ENCODE results near the gene ABHD14A. TPM values are rescaled to one million over a fixed set of nuclear protein-coding genes. Genes with fewer than 3 reads are reported as not detected.

Gene ABHD14A
- total RNA-seq, 1 donor from 2014 or later = 5.4 TPM

GRCh38 chr3:51937611-51938450, 37.0 kb upstream of the ABHD14A start:
- Mint-ChIP-seq H3K27me3 (ENCODE audit: unreplicated experiment) (peaks cover 3% of the 10 kb centered on the region), H3K36me3 (ENCODE audit: low read depth, unreplicated experiment) (peaks cover 42% of the 10 kb centered on the region), H3K9me3 (ENCODE audit: unreplicated experiment) (no peaks in the 10 kb centered on the region), H3K4me1 (ENCODE audit: unreplicated experiment) (peaks cover 17% of the 10 kb centered on the region), H3K4me3 (ENCODE audit: unreplicated experiment) (no peak overlapping the region), H3K27ac (ENCODE audit: unreplicated experiment) (no peak overlapping the region)
- TF ChIP-seq CTCF (IDR thresholded peaks at IDR 0.05; ENCODE audit: unreplicated experiment) = no peak
- DNase-seq (ENCODE audit: low spot score) = no peak

GRCh38 chr3:51938780-51939425, 36.0 kb upstream of the ABHD14A start:
- no peak for TF ChIP-seq CTCF (IDR thresholded peaks at IDR 0.05; ENCODE audit: unreplicated experiment)
- peak overlapping the region; percentile 23 for H3K27ac Mint-ChIP-seq (ENCODE audit: unreplicated experiment)
- peaks cover 3% of the 10 kb centered on the region for H3K27me3 Mint-ChIP-seq (ENCODE audit: unreplicated experiment)
- H3K36me3 Mint-ChIP-seq (ENCODE audit: low read depth, unreplicated experiment) = peaks cover 37% of the 10 kb centered on the region
- H3K4me1 Mint-ChIP-seq (ENCODE audit: unreplicated experiment) = peaks cover 17% of the 10 kb centered on the region
- DNase-seq (ENCODE audit: low spot score) = no peak
- peak overlapping the region; percentile 81 for H3K4me3 Mint-ChIP-seq (ENCODE audit: unreplicated experiment)
- no peaks in the 10 kb centered on the region for H3K9me3 Mint-ChIP-seq (ENCODE audit: unreplicated experiment)

GRCh38 chr3:51940648-51941462, 34.0 kb upstream of the ABHD14A start:
- H3K4me1 Mint-ChIP-seq (ENCODE audit: unreplicated experiment) = peaks cover 20% of the 10 kb centered on the region
- H3K27me3 Mint-ChIP-seq (ENCODE audit: unreplicated experiment) = peaks cover 3% of the 10 kb centered on the region
- no peaks in the 10 kb centered on the region for H3K9me3 Mint-ChIP-seq (ENCODE audit: unreplicated experiment)
- DNase-seq (ENCODE audit: low spot score) = no peak
- peak overlapping the region; percentile 90 for H3K4me3 Mint-ChIP-seq (ENCODE audit: unreplicated experiment)
- H3K27ac Mint-ChIP-seq (ENCODE audit: unreplicated experiment) = peak overlapping the region; percentile 34
- no peak for TF ChIP-seq CTCF (IDR thresholded peaks at IDR 0.05; ENCODE audit: unreplicated experiment)
- peaks cover 29% of the 10 kb centered on the region for H3K36me3 Mint-ChIP-seq (ENCODE audit: low read depth, unreplicated experiment)

- no peak for DNase-seq (ENCODE audit: low spot score)
- peaks cover 24% of the 10 kb centered on the region for H3K36me3 Mint-ChIP-seq (ENCODE audit: low read depth, unreplicated experiment)
- TF ChIP-seq CTCF (IDR thresholded peaks at IDR 0.05; ENCODE audit: unreplicated experiment) = no peak
- H3K4me3 Mint-ChIP-seq (ENCODE audit: unreplicated experiment) = peak overlapping the region; percentile 90
- peak overlapping the region; percentile 34 for H3K27ac Mint-ChIP-seq (ENCODE audit: unreplicated experiment)
- H3K9me3 Mint-ChIP-seq (ENCODE audit: unreplicated experiment) = no peaks in the 10 kb centered on the region
- H3K27me3 Mint-ChIP-seq (ENCODE audit: unreplicated experiment) = peaks cover 6% of the 10 kb centered on the region
- peaks cover 20% of the 10 kb centered on the region for H3K4me1 Mint-ChIP-seq (ENCODE audit: unreplicated experiment)
These were observed 33.4 kb upstream of the ABHD14A start for GRCh38 chr3:51941463-51941797.
